Gastrocnemius medialis (tissue), 4 donors: ENCODE results near the gene APOL3.

ENCODE experiments used
- CTCF ChIP-seq, 5 experiments: fragments of 450-650 bp in 3 of 5; fragments of 200-600 bp in 2 of 5; sonication (generic) in 2 of 5; IDR thresholded peaks in 4 of 5; conservative IDR thresholded peaks in 1 of 5; 1 replicate in 4 of 5; 2 replicates in 1 of 5; pipeline ENCODE4 v1.5.1; 2016 to 2019; ENCODE audit warnings: antibody characterized with exemption in 5 of 5, mild to moderate bottlenecking in 3 of 5, moderate library complexity in 3 of 5
- POLR2A ChIP-seq, 2 donors: fragments of 450-650 bp; IDR thresholded peaks; one replicate each; pipeline ENCODE4 v1.6.1; 2017; ENCODE audit warnings: antibody characterized with exemption in 2 of 2, mild to moderate bottlenecking in 2 of 2, moderate library complexity in 2 of 2

GRCh38 chr22:36129486-36130388 lies 30.8 kb downstream of the APOL3 start:
- TF ChIP-seq CTCF (IDR thresholded peaks at IDR 0.05 in 4 of 5, conservative IDR thresholded peaks at IDR 0.05 in 1 of 5) (no peak), POLR2A (IDR thresholded peaks at IDR 0.05) (no peak)
